HG02678 (cell line): ENCODE results near the gene HOXC11.

Experiments used
- ATAC-seq: cut with Tn5 transposase; IDR thresholded peaks from one replicate; pipeline ENCODE4 v1.9.1; 2021; ENCODE audit warnings: mild to moderate bottlenecking, moderate library complexity; ENCODE audit not compliant: unreplicated experiment

HOXC11 gene

GRCh38 chr12:53996240-53997203, 23.6 kb downstream of the HOXC11 start:
- ATAC-seq, result no peak

DNA sequence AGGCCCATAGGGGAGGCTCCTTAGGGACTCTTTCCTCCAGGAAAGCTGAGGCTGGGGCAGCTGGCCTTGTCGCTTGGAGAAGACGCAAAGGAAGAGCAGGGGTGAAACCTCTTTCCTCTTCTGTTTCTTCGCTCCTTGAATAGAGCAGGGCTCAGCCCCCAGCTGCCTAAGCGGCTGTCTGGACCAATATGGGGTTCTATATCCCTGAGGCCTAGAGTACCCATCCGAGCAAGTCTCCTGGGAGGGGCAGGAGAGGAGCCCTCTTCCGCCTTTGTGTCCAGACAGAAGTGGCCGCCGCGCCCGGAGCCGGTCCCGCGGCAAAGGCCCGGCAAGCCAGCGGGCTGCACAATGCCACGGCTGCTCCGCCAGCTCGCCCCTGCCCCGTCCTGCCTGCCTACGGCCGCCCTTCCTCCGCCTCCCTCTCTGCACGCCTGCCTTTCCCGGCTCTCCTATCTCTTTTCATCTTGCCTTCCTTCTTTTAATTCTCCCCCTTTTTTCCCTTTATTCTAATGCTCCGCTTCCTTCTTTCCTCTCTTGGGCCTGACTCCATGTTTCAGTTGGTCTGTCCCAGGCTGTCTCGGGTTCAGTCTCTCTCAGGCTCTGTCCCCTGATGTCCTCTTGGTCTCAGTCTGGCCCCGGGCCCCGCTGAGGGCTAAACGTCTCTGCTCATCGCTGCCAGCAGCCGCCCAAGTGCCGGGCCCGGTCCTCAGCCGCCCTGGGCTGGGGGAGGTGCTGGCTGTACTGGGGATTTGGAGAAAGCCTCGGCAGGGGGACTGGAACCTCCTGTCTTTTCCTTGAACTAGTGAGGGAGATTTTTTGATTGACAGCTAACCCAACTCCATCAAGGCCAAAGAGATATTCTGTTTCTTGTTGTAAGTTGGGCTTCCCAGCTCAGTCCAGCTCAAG, 24.5 kb downstream of the HOXC11 start:
- ATAC-seq, result no peak

GRCh38 chr12:53998110-53998899, 25.4 kb downstream of the HOXC11 start:
- no peak for ATAC-seq

DNA sequence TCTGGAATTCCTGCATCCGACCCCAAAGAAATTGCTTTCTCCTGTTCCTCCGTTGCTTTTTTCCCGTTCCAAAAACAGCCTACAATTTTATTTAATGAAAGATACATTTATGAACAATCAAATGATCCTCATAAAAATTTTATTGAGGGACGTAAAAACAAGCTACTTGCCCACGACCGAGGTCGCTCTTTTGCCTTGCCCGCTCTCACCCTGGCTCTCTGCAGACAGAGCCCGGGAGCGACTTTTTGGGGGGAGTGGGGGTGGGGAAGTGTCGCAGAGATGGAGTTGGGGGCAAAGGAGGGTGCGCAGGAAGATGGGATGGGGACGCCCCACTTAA, 25.9 kb downstream of the HOXC11 start:
- ATAC-seq, result no peak

DNA sequence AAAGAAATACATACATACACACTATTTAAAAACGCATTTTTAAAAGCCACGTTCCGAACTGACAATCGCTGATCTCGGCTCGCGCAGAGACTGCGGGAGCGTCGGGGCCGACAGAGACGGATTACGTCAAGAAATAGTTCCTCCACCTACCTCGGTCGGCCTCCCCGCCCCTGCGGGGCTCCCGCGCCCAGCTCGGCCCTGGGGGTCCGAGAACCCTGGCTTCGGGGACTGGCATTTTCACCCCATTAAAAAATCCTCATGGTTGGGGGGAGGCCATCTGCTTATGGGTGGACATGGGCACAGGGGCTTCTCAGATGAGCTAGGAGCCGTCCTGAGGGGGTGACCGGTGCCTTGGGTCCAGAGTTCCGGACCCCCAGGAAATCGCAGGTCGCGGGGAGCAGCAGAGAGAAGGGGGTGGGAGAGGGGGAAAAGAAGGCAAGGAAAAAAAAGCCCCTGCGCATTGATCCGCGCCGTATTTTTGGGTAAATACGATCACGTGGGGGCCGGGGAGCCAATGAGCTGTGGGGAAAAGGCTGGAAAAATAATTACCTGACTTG, 26.7 kb downstream of the HOXC11 start:
- ATAC-seq, result no peak

- ATAC-seq, result no peak
These were observed 27.5 kb downstream of the HOXC11 start, which contains the start of gene HOXC9 for GRCh38 chr12:54000116-54001114. Gene HOXC9, plus strand, starts transcription at chr12:54000161. Its CDS starts 28 bp downstream, at chr12:54000189.

DNA sequence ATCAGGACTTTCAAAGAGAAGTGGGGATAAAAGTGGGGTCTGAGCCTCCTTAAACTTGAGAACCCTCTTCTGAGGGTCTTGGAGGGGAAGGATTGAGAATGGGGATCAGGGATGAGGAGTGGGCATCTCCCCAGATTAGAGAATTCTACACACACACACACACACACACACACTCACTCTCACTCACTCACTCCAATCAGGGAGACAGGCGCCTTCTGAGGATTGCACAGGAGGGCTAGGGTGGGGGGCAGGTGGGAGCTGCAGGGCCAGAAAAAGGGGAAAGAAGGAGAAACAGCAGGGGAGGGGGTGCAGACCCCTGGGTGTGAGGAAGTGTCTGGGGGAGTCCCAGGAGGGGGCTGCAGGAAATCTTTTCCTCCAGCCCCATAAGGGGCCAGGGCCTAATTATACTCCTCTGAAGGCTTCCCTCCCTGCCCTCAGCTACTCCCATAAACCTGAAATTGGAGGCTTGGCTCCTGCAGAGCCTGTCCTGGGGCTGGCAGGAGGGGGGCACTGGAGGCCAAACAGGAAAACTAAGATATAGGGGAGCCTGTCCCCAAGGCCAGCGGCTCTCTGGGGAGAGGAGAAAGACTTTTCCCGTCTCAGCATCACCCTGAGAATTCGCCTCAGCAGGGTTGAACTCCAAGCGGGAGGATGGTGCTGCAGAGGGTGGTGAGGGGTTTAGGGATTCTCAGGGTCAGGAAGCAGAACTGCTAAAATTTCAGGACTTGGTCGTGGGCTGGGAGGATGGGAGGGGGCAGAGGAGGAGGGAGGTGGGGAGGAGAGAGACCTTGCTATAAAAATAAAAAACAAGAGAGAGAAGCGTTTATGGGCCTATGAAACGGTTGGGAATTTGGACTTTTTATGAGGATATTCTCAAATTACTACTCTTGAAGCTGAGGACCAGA, 28.6 kb downstream of the HOXC11 start:
- no peak for ATAC-seq

GRCh38 chr12:54002278-54002914, 29.5 kb downstream of the HOXC11 start:
- ATAC-seq, result no peak

DNA sequence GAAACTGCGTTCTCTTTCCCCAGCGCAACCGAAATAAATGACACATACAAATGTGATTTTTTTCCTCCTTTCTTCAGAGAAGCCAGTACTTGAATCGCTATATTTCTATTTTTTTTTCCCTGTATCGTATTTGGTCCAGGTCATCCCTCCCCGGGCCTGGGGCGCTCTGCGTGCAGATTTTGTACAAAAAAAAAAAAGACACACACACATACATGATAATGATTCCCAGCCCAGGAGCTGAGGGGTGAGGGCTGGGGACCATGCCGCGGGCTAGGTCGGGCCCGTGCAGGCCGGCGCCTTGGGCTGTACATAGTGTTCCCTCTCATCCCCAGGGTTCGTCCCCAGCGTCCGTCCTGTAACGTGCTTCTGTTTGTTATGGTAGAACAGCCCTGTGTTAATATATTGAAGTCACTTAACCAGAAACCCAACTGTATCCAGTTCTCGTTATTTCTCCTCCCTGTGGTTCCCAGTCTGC, 30.0 kb downstream of the HOXC11 start:
- no peak for ATAC-seq

- no peak for ATAC-seq
These were observed 30.7 kb downstream of the HOXC11 start for GRCh38 chr12:54003625-54004024.

- ATAC-seq, result no peak
These were observed 31.3 kb downstream of the HOXC11 start for GRCh38 chr12:54004063-54004840.

GRCh38 chr12:54004841-54005530, 32.1 kb downstream of the HOXC11 start:
- ATAC-seq, result no peak

- no peak for ATAC-seq
These were observed 32.6 kb downstream of the HOXC11 start for GRCh38 chr12:54005531-54005852.

DNA sequence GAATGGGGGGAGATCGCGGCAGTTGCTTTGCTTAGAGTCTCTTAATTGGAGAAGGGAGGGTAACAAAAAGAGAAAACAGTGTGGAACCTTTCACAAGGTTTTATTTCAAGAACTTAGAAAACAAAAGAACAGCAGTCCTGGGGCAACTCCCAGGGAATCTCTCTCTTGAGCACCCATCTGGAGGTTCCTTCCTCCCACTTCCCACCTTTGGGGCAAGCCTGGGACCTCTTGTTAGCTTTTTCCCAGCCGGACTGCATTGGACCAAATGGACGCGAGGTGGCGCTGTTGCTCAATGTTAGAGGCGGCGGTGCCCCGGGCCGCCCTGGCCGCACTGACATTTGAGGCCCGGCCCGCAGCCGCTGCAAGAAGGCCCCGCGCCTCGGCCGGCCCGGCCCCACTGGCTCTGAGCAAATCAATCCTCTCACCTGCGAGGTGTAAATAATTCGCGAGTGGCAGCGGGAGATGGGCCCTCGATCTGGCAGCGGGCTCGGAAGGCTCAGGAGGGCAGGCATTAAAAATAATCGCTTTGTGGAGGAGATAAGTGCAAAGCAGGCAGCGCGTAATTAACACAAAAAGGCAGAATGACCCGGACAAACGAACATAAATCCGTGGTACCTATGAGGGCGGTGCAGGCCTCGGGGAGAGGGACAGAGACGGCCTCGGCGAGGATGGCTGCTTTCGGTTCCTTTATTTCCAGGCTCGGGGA, 33.1 kb downstream of the HOXC11 start:
- ATAC-seq, result peak; percentile 76

- no peak for ATAC-seq
These were observed 33.8 kb downstream of the HOXC11 start for GRCh38 chr12:54006559-54007220.
